Activated CD8-positive, alpha-beta memory T cell treated with anti-CD3 and anti-CD28 coated beads for 1 hour (primary cell): ENCODE measurements around the gene NAV1.

ENCODE experiments used
- DNase-seq, 2 donors: peaks; one replicate each; pipeline ENCODE4 v3.0.0-alpha.2; 2020; ENCODE audit warnings: low read depth in 1 of 2; ENCODE audit errors: extremely low read depth in 1 of 2

NAV1 gene

GRCh38 chr1:201502511-201502857 lies 36.4 kb upstream of the NAV1 start:
- DNase-seq = no peak

GRCh38 chr1:201503397-201504176 lies 35.3 kb upstream of the NAV1 start:
- DNase-seq = no peak

- no peak for DNase-seq
Observed at GRCh38 chr1:201504179-201504631, 34.7 kb upstream of the NAV1 start.

GRCh38 chr1:201504799-201505502 lies 34.0 kb upstream of the NAV1 start:
- no peak for DNase-seq

GRCh38 chr1:201505503-201505890 lies 33.4 kb upstream of the NAV1 start:
- DNase-seq = no peak

GRCh38 chr1:201506092-201506491 lies 32.8 kb upstream of the NAV1 start:
- DNase-seq = no peak

- peak; percentile 30 to 69 for DNase-seq
Observed at GRCh38 chr1:201506557-201507359, 32.2 kb upstream of the NAV1 start, which contains the start of gene CSRP1. Gene CSRP1 (minus strand): TSS chr1:201507123. CDS start chr1:201496303, 10,820 bp downstream.

- DNase-seq = no peak
Observed at GRCh38 chr1:201507360-201507675, 31.6 kb upstream of the NAV1 start.

GRCh38 chr1:201508809-201509208 lies 30.1 kb upstream of the NAV1 start:
- no peak for DNase-seq

GRCh38 chr1:201509601-201510374 lies 29.1 kb upstream of the NAV1 start:
- no peak for DNase-seq

GRCh38 chr1:201510734-201511133 lies 28.2 kb upstream of the NAV1 start:
- no peak for DNase-seq

- DNase-seq = no peak
Observed at GRCh38 chr1:201511396-201511940, 27.5 kb upstream of the NAV1 start.

GRCh38 chr1:201511941-201512539 lies 26.9 kb upstream of the NAV1 start:
- DNase-seq = no peak

- no peak for DNase-seq
Observed at GRCh38 chr1:201513498-201514243, 25.3 kb upstream of the NAV1 start.

- DNase-seq = no peak
Observed at GRCh38 chr1:201514466-201514865, 24.5 kb upstream of the NAV1 start.

GRCh38 chr1:201515062-201515750 lies 23.7 kb upstream of the NAV1 start:
- no peak for DNase-seq

- no peak for DNase-seq
Observed at GRCh38 chr1:201515895-201516294, 23.0 kb upstream of the NAV1 start.

GRCh38 chr1:201516511-201517127 lies 22.3 kb upstream of the NAV1 start:
- DNase-seq = no peak
